ENCODE measurements around the gene DHFR2. TPM values are rescaled to one million over a fixed set of nuclear protein-coding genes. Genes with fewer than 3 reads are reported as not detected.

Gene DHFR2
- total RNA-seq, 4 donors from 2014 or later: 1.5 to 13.7 (median 6.3) TPM

DNA sequence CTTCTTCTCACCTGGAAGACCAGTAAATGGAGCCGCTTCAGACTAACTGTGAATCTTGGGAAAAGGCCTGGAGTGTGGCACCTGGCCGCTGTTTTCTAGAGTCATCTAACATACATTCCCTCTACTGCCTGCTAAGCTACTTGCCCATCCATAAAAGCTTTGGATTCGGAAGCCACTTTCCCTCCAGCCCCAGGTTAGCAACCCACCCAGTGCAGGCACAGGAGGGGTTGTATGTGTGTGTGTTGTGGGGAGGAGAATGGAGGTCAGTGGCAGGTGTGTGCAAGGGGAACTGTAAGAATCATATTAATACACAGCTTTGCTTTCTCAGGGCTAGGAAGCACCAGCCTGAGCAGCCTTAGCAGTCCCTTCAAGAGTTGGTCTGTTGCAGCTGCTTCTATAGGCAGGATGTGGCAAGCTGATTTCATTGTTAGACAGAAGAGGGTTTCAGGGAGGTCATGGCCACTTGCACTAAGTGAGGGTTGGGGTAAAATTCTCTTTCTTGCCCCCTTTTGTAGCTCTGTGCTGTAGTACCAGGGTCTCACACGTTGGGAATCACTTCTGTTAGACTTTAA, 9.1 kb upstream of the DHFR2 start:
- Histone ChIP-seq H3K27me3 (no peaks in the 10 kb centered on the region), H3K27ac (no peak overlapping the region), H3K4me3 (no peak overlapping the region), H3K36me3 (no peaks in the 10 kb centered on the region), H3K4me1 (no peaks in the 10 kb centered on the region), H3K9me3 (no peaks in the 10 kb centered on the region)
- TF ChIP-seq POLR2A (IDR thresholded peaks at IDR 0.05) (no peak), CTCF (IDR thresholded peaks at IDR 0.05) (no peak)
- DNase-seq: no peak
- intact Hi-C loops (cut with DNase I; ENCODE audit: low total_unique reads): no loop called here

DNA sequence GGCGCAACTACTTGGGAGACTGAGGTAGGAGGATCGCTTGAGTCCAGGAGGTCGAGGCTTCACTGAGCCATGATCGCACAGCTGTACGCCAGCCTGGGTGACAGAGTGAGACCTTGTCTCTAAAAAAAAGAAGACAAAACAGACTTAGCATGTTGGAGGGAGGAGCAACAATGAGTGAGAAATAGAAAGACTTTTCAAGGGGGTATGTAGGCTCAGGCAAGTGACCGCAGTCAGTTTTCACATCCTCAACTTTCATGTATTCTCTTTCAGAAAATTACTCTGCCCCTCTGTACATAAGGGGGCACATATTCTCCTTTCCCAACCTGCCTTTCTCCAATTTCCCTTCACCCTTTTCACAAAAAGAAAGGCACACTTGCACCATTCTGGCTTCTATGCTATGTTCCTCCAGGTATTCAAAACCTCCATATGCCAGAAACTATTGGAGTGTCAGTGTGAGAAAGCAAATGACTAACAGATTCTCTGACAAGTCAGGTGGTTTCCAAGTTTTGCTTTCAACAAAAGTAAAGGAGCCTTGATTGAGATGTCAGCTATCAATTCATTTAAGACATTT, 7.7 kb upstream of the DHFR2 start:
- Histone ChIP-seq H3K9me3 (no peaks in the 10 kb centered on the region), H3K36me3 (no peaks in the 10 kb centered on the region), H3K27me3 (no peaks in the 10 kb centered on the region), H3K4me3 (no peak overlapping the region), H3K27ac (no peak overlapping the region), H3K4me1 (no peaks in the 10 kb centered on the region)
- no peak for DNase-seq
- TF ChIP-seq POLR2A (IDR thresholded peaks at IDR 0.05) (no peak), CTCF (IDR thresholded peaks at IDR 0.05) (no peak)
- intact Hi-C loops (cut with DNase I; ENCODE audit: low total_unique reads): no loop called here

GRCh38 chr3:94069194-94069813, 6.6 kb upstream of the DHFR2 start:
- no peaks in the 10 kb centered on the region for H3K36me3 ChIP-seq
- peaks cover 0 to 9% of the 10 kb centered on the region in 2 donors for H3K4me1 ChIP-seq
- no peaks in the 10 kb centered on the region for H3K9me3 ChIP-seq
- DNase-seq: no peak
- intact Hi-C loops (cut with DNase I; ENCODE audit: low total_unique reads): no loop called here
- H3K27ac ChIP-seq: peak overlapping the region in 1 of 2 donors; percentile 12
- no peaks in the 10 kb centered on the region for H3K27me3 ChIP-seq
- TF ChIP-seq CTCF (IDR thresholded peaks at IDR 0.05) (peak; percentile 39 to 60 (median 54)), POLR2A (IDR thresholded peaks at IDR 0.05) (no peak)
- no peak overlapping the region for H3K4me3 ChIP-seq

- Histone ChIP-seq H3K36me3 (no peaks in the 10 kb centered on the region), H3K9me3 (no peaks in the 10 kb centered on the region), H3K4me3 (no peak overlapping the region), H3K27me3 (no peaks in the 10 kb centered on the region), H3K4me1 (peaks cover 0 to 12% of the 10 kb centered on the region in 2 donors), H3K27ac (no peak overlapping the region)
- intact Hi-C loops (cut with DNase I; ENCODE audit: low total_unique reads): no loop called here
- no peak for DNase-seq
- TF ChIP-seq POLR2A (IDR thresholded peaks at IDR 0.05): no peak
- TF ChIP-seq CTCF (IDR thresholded peaks at IDR 0.05): no peak
Observed at GRCh38 chr3:94066506-94067500, 4.1 kb upstream of the DHFR2 start.

All from uterus (tissue), 4 donors.